HepG2 (cell line): ENCODE results near the gene KCNQ5. TPM values are rescaled to one million over a fixed set of nuclear protein-coding genes. Genes with fewer than 3 reads are reported as not detected.

Source experiments
- ATAC-seq: fragments of 200-7000 bp; cut with Tn5 transposase; 3 replicates; pipeline ENCODE4 v1.9.1; 2020; ENCODE audit warnings: mild to moderate bottlenecking, moderate library complexity
- BruUV-seq: library from RNA; stranded (reverse); fragments of 400-500 nt; replicated peaks from 2 replicates; lab custom pipeline; 2021; lab: Mats Ljungman, UMichigan
- CTCF ChIA-PET: fragments of 300-600 bp; formaldehyde crosslinking; extraction: SDS; loops from one replicate; lab custom pipeline; 2021; ENCODE audit warnings: low total read pairs, inconsistent platforms, low intra/inter-chr PET ratio; lab: Yijun Ruan, JAX
- POLR2A ChIA-PET: fragments of 350-600 bp; sonication (Branson Sonifier 250); formaldehyde crosslinking; loops from one replicate; lab custom pipeline; 2020; ENCODE audit warnings: antibody characterized with exemption, inconsistent platforms; lab: Yijun Ruan, JAX
- DNase-seq: peaks from one replicate; pipeline ENCODE4 v3.0.0-alpha.2; 2015; ENCODE audit warnings: low spot score
- FAIRE-seq: peaks from 3 replicates; lab custom pipeline; 2011; peaks lifted over from hg19 to GRCh38; lab: Jason Lieb, UNC
- H2AFZ ChIP-seq: one replicate; pipeline ENCODE4 v1.6.1; 2011; ENCODE audit warnings: low read length, inconsistent platforms
- H3K27ac ChIP-seq: fragments of 300-600 bp; 3 replicates; pipeline ENCODE4 v1.8.0; 2011; ENCODE audit warnings: mixed run types, mild to moderate bottlenecking, mixed read lengths, low read length, inconsistent platforms; ENCODE audit not compliant: insufficient read depth; ENCODE audit errors: extremely low read length
- H3K27me3 ChIP-seq, 2 experiments: fragments of 200-600 bp in 1 of 2; 2 replicates in 1 of 2; 3 replicates in 1 of 2; pipeline versions ENCODE4 v1.6.0 to v1.8.0; 2011; ENCODE audit warnings: low read length in 2 of 2, mild to moderate bottlenecking in 2 of 2, moderate library complexity in 2 of 2, inconsistent platforms in 1 of 2; ENCODE audit not compliant: insufficient read depth in 2 of 2, control insufficient read depth in 1 of 2
- H3K36me3 ChIP-seq, 2 experiments: fragments of 200-600 bp in 1 of 2; replicated peaks in 1 of 2; 2 replicates in 1 of 2; 3 replicates in 1 of 2; pipeline versions ENCODE4 v1.5.1 to v1.8.0; 2011; ENCODE audit warnings: low read length in 2 of 2, inconsistent platforms in 1 of 2; ENCODE audit not compliant: insufficient read depth in 2 of 2, control insufficient read depth in 1 of 2
- H3K4me1 ChIP-seq: 2 replicates; pipeline ENCODE4 v1.5.1; 2012; ENCODE audit warnings: low read length, inconsistent platforms; ENCODE audit not compliant: insufficient read depth
- H3K4me2 ChIP-seq: 2 replicates; pipeline ENCODE4 v1.6.0; 2011; ENCODE audit warnings: low read depth, low read length, inconsistent platforms
- H3K4me3 ChIP-seq, 3 experiments: fragments of 200-600 bp in 1 of 3; sonication (generic), shearing (Covaris generic) in 1 of 3; replicated peaks in 1 of 3; 2 replicates each; pipeline ENCODE4 v1.5.1; 2011 to 2016; ENCODE audit warnings: low read length in 3 of 3, inconsistent platforms in 2 of 3, low read depth in 2 of 3, mild to moderate bottlenecking in 2 of 3, control low read depth in 1 of 3, mixed read lengths in 1 of 3; ENCODE audit not compliant: insufficient read depth in 1 of 3
- H3K79me2 ChIP-seq: one replicate; pipeline ENCODE4 v1.6.1; 2011; ENCODE audit warnings: low read length, inconsistent platforms; ENCODE audit not compliant: insufficient read depth
- H3K9ac ChIP-seq: 2 replicates; pipeline ENCODE4 v1.6.0; 2011; ENCODE audit warnings: mild to moderate bottlenecking, low read depth, low read length, inconsistent platforms; ENCODE audit not compliant: insufficient read depth
- H3K9me3 ChIP-seq: 2 replicates; pipeline ENCODE4 v1.5.1; 2012; ENCODE audit warnings: mild to moderate bottlenecking, low read length
- H4K20me1 ChIP-seq: 2 replicates; pipeline ENCODE4 v1.6.0; 2011; ENCODE audit warnings: inconsistent platforms, mild to moderate bottlenecking, low read length, moderate library complexity; ENCODE audit not compliant: insufficient read depth
- BRCA1 ChIP-seq: sonication (generic); formaldehyde crosslinking; IDR thresholded peaks from 2 replicates; pipeline ENCODE4 v1.4.0; 2020; ENCODE audit warnings: missing genetic modification reagents
- GTF3A ChIP-seq: sonication (generic); formaldehyde crosslinking; conservative IDR thresholded peaks from 2 replicates; pipeline ENCODE4 v1.4.0; 2020; ENCODE audit warnings: mild to moderate bottlenecking, missing genetic modification reagents
- KMT2B ChIP-seq: IDR thresholded peaks from 2 replicates; pipeline ENCODE4 v1.6.1; 2016; ENCODE audit warnings: missing genetic modification reagents, missing compliant biosample characterization
- MXD1 ChIP-seq: sonication (generic); formaldehyde crosslinking; IDR thresholded peaks from 2 replicates; pipeline ENCODE4 v1.4.0; 2020; ENCODE audit warnings: mild to moderate bottlenecking, missing genetic modification reagents
- SAP130 ChIP-seq: IDR thresholded peaks from 2 replicates; pipeline ENCODE4 v1.6.1; 2016; ENCODE audit warnings: low read depth
- SMARCE1 ChIP-seq: fragments of 450-650 bp; IDR thresholded peaks from 2 replicates; pipeline ENCODE4 v1.6.1; 2017; ENCODE audit warnings: borderline replicate concordance
- THRA ChIP-seq: sonication (generic); formaldehyde crosslinking; IDR thresholded peaks from 2 replicates; pipeline ENCODE4 v1.4.0; 2020; ENCODE audit warnings: missing genetic modification reagents, borderline replicate concordance
- ZNF414 ChIP-seq: sonication (generic); formaldehyde crosslinking; IDR thresholded peaks from 2 replicates; pipeline ENCODE4 v1.5.0; 2020; ENCODE audit warnings: missing genetic modification reagents
- ZNF451 ChIP-seq: sonication (generic); formaldehyde crosslinking; IDR thresholded peaks from 2 replicates; pipeline ENCODE4 v1.5.0; 2020; ENCODE audit warnings: mild to moderate bottlenecking, missing genetic modification reagents
- WGBS: methylation state at CpG from one replicate; pipeline ENCODE4 v1.1.6; 2017; ENCODE audit warnings: low lambda C conversion rate; 5-methylcytosine and 5-hydroxymethylcytosine counted together
- in situ Hi-C: cut with HindIII; loops from 2 replicates; pipeline ENCODE4 v1.10.0; 2017; ENCODE audit warnings: low pct_unique_long_range_greater_than_20kb; ENCODE audit not compliant: extremely low pct_ligation_motif_present
- intact Hi-C: fragments of 100-400 bp; cut with micrococcal nuclease; formaldehyde crosslinking; loops from one replicate; pipeline ENCODE4 v1.10.0; 2022; ENCODE audit not compliant: unreplicated experiment
- polyA plus RNA-seq, 8 experiments: library from polyadenylated mRNA; depleted of rRNA in 3 of 8; stranded (reverse) in 7 of 8; unstranded in 1 of 8; fragments of >200 nt; fragmentation: Illumina TruSeq in 4 of 8; extraction: Trizol in 4 of 8; gene quantifications; 2 replicates each; pipeline versions ENCODE4 v1.2.1 to v1.2.3, GENCODE V29; 2011 to 2016; ENCODE audit warnings: low read depth in 4 of 8, missing spikeins in 1 of 8, mixed read lengths in 1 of 8; ENCODE audit not compliant: insufficient read depth in 1 of 8
- total RNA-seq, 5 experiments: library from RNA; depleted of rRNA; stranded (reverse); fragments of >200 nt; fragmentation: Illumina TruSeq; extraction: Trizol; gene quantifications; 2 replicates each; pipeline ENCODE4 v1.2.3, GENCODE V29; 2016; ENCODE audit warnings: low read depth in 1 of 5
- TF ChIP-seq, protein P1 (sequence below): conservative IDR thresholded peaks from 2 replicates; pipeline ENCODE4 v1.6.1; 2018; ENCODE audit warnings: missing genetic modification reagents
- TF ChIP-seq, protein P2 (sequence below): sonication (generic); formaldehyde crosslinking; IDR thresholded peaks from 2 replicates; pipeline ENCODE4 v1.5.0; 2020; ENCODE audit warnings: mild to moderate bottlenecking, missing genetic modification reagents

KCNQ5 gene
- total and polyA plus RNA-seq, 2 of the 13 experiments (the other 11 are each of a cell fraction or from before 2014, with no cell fraction given), result 0.04 TPM; not detected in 1

DNA sequence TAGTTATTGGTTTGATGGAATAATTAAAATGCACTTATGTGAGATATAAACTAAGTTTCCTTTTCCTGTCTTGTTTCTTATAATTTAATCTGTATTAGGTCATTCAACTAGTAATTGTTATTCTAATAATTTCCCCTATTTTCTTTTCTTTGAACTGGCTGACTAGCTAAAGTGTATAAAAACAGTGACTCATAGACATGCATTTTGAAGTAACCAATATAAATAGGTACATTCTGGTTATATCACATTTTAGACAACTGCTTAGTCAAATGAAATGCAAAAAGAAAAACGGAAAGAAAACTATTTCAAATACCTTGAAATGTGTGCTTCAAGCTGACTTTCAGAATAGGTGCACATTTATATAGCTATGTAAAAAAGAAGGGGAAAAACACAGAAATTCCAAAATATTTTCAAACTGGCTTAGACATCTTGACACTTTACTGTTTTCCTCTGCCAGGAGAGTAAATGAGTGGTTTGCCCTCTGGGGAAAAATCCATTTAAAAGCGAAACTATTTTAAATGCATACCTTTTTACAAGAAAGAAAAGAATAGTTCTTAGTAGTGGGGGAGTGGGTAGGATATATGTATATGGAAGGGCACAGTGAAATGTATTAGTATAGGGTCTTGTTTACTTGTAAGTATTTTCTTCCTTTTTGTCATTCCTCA, 28.3 kb downstream of the KCNQ5 start:
- Histone ChIP-seq H3K4me3 (no peak overlapping the region), H3K79me2 (no peaks in the 10 kb centered on the region), H3K4me1 (no peaks in the 10 kb centered on the region), H3K27ac (no peak overlapping the region), H3K9me3 (no peaks in the 10 kb centered on the region), H3K4me2 (no peak overlapping the region), H3K27me3 (no peaks in the 10 kb centered on the region; a peak in 1 of 5 replicates), H3K36me3 (no peaks in the 10 kb centered on the region), H2AFZ (no peak overlapping the region), H3K9ac (no peak overlapping the region), H4K20me1 (no peaks in the 10 kb centered on the region)
- no TSS peak for BruUV-seq
- TF ChIP-seq THRA (no peak), KMT2B (CRISPR knock-in tag) (no peak), SAP130 (CRISPR knock-in tag) (no peak), MXD1 (no peak)
- in situ Hi-C loops (no loop called here), intact Hi-C loops (no loop called here)
- 0% methylated on average over 2 of the region's 2 CpGs for WGBS
- ChIA-PET POLR2A (no interaction called here), CTCF (no interaction called here)
- DNase-seq (no peak), ATAC-seq (no peak), FAIRE-seq (no peak)

DNA sequence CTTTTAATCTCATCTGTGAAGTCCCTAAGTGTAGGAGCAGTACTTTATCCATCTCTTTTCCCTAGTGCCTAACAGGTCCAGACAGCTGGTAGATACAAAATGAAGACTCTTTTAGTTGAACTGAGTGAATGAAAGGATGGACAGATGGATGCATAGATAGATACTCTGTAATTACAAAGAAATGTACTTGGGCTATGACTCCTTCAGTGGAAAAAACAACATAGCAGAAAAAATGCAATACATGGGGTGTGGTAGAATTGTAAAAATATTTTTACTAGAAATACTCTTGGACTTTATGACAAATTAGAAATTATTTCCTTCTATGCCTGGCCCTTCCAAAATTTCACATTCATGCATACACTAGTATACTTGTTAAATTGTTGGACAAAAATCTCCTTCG, 29.3 kb downstream of the KCNQ5 start:
- Histone ChIP-seq H3K27me3 (no peaks in the 10 kb centered on the region; a peak in 1 of 5 replicates), H3K36me3 (no peaks in the 10 kb centered on the region), H3K4me1 (no peaks in the 10 kb centered on the region), H2AFZ (no peak overlapping the region), H3K4me3 (no peak overlapping the region), H3K9ac (no peak overlapping the region), H4K20me1 (no peaks in the 10 kb centered on the region), H3K9me3 (no peaks in the 10 kb centered on the region), H3K79me2 (no peaks in the 10 kb centered on the region), H3K4me2 (no peak overlapping the region), H3K27ac (no peak overlapping the region)
- in situ Hi-C loops, result no loop called here
- FAIRE-seq (no peak), ATAC-seq (no peak), DNase-seq (no peak)
- WGBS, result 0% methylated on average over 1 of the region's 1 CpG
- CTCF ChIA-PET, result no interaction called here
- intact Hi-C loops, result no loop called here
- POLR2A ChIA-PET, result no interaction called here
- no TSS peak for BruUV-seq
- TF ChIP-seq ZNF451 (no peak), ZNF414 (no peak), SMARCE1 (no peak), BRCA1 (CRISPR knock-in tag) (no peak), GTF3A (CRISPR knock-in tag) (no peak)
- TF ChIP-seq, protein P1, sequence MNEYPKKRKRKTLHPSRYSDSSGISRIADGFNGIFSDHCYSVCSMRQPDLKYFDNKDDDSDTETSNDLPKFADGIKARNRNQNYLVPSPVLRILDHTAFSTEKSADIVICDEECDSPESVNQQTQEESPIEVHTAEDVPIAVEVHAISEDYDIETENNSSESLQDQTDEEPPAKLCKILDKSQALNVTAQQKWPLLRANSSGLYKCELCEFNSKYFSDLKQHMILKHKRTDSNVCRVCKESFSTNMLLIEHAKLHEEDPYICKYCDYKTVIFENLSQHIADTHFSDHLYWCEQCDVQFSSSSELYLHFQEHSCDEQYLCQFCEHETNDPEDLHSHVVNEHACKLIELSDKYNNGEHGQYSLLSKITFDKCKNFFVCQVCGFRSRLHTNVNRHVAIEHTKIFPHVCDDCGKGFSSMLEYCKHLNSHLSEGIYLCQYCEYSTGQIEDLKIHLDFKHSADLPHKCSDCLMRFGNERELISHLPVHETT (CRISPR knock-in tag), result no peak
- TF ChIP-seq, protein P2, sequence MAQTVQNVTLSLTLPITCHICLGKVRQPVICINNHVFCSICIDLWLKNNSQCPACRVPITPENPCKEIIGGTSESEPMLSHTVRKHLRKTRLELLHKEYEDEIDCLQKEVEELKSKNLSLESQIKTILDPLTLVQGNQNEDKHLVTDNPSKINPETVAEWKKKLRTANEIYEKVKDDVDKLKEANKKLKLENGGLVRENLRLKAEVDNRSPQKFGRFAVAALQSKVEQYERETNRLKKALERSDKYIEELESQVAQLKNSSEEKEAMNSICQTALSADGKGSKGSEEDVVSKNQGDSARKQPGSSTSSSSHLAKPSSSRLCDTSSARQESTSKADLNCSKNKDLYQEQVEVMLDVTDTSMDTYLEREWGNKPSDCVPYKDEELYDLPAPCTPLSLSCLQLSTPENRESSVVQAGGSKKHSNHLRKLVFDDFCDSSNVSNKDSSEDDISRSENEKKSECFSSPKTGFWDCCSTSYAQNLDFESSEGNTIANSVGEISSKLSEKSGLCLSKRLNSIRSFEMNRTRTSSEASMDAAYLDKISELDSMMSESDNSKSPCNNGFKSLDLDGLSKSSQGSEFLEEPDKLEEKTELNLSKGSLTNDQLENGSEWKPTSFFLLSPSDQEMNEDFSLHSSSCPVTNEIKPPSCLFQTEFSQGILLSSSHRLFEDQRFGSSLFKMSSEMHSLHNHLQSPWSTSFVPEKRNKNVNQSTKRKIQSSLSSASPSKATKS (CRISPR knock-in tag), result no peak
